Neural cell (in vitro differentiated cells): ENCODE data around the gene ASTL. TPM values are rescaled to one million over a fixed set of nuclear protein-coding genes. Genes with fewer than 3 reads are reported as not detected.

Experiments
- H2AFZ ChIP-seq: fragments of 200-600, 300-800 bp; sonication (generic), shearing (Covaris generic); 2 replicates; pipeline ENCODE4 v1.6.0; 2014; ENCODE audit warnings: low read depth, mild to moderate bottlenecking, antibody characterized with exemption, low read length, moderate library complexity
- H3F3A ChIP-seq: fragments of 200-600 bp; shearing (Covaris generic); 2 replicates; pipeline ENCODE4 v1.6.1; 2016; ENCODE audit warnings: mild to moderate bottlenecking, moderate library complexity, mixed read lengths, antibody characterized with exemption, low read length; ENCODE audit not compliant: insufficient read depth, poor library complexity, severe bottlenecking
- H3K27ac ChIP-seq: fragments of 200-600, 300-800 bp; sonication (generic), shearing (Covaris generic); 2 replicates; pipeline ENCODE4 v1.5.1; 2014; ENCODE audit warnings: mild to moderate bottlenecking, low read length, moderate library complexity
- H3K27me3 ChIP-seq: fragments of 300-800, 200-600 bp; sonication (generic), shearing (Covaris generic); 2 replicates; pipeline ENCODE4 v1.6.0; 2014; ENCODE audit warnings: mild to moderate bottlenecking, low read depth, low read length, moderate library complexity; ENCODE audit not compliant: insufficient read depth
- H3K36me3 ChIP-seq: fragments of 300-800, 200-600 bp; sonication (generic), shearing (Covaris generic); 2 replicates; pipeline ENCODE4 v1.5.1; 2014; ENCODE audit warnings: mild to moderate bottlenecking, antibody characterized with exemption, low read length, moderate library complexity; ENCODE audit not compliant: insufficient read depth
- H3K4me2 ChIP-seq: fragments of 300-800, 200-600 bp; sonication (generic), shearing (Covaris generic); 2 replicates; pipeline ENCODE4 v1.6.0; 2014; ENCODE audit warnings: mild to moderate bottlenecking, low read length
- H3K4me3 ChIP-seq: fragments of 300-800, 200-600 bp; sonication (generic), shearing (Covaris generic); 2 replicates; pipeline ENCODE4 v1.5.1; 2014; ENCODE audit warnings: mild to moderate bottlenecking, low read length, moderate library complexity
- H3K79me2 ChIP-seq: fragments of 200-600 bp; shearing (Covaris generic); replicated peaks from 2 replicates; pipeline ENCODE4 v1.6.0; 2014; ENCODE audit warnings: mild to moderate bottlenecking, low read length, moderate library complexity; ENCODE audit not compliant: insufficient read depth
- H3K9ac ChIP-seq: fragments of 300-800, 200-600 bp; sonication (generic), shearing (Covaris generic); 2 replicates; pipeline ENCODE4 v1.6.1; 2016; ENCODE audit warnings: mild to moderate bottlenecking, low read length, mixed read lengths
- H3K9me2 ChIP-seq: fragments of 200-600 bp; shearing (Covaris generic); 2 replicates; pipeline ENCODE4 v1.6.1; 2016; ENCODE audit warnings: mild to moderate bottlenecking, low read length, mixed read lengths; ENCODE audit not compliant: insufficient read depth
- H3K9me3 ChIP-seq: fragments of 200-600, 300-800 bp; sonication (generic), shearing (Covaris generic); 2 replicates; pipeline ENCODE4 v1.6.1; 2016; ENCODE audit warnings: mild to moderate bottlenecking, mixed run types, low read length, moderate library complexity, mixed read lengths
- H4K20me1 ChIP-seq: fragments of 200-600 bp; shearing (Covaris generic); 2 replicates; pipeline ENCODE4 v1.6.1; 2016; ENCODE audit warnings: mild to moderate bottlenecking, mixed run types; ENCODE audit not compliant: insufficient read depth
- CTCF ChIP-seq: fragments of 450-650 bp; IDR thresholded peaks from 2 replicates; pipeline ENCODE4 v1.5.1; 2014; ENCODE audit warnings: antibody characterized with exemption, mild to moderate bottlenecking, moderate library complexity; ENCODE audit not compliant: poor library complexity, severe bottlenecking
- EP300 ChIP-seq: fragments of 450-650 bp; conservative IDR thresholded peaks from 2 replicates; pipeline ENCODE4 v1.6.1; 2014; ENCODE audit warnings: antibody characterized with exemption, mild to moderate bottlenecking, moderate library complexity; ENCODE audit not compliant: poor library complexity, severe bottlenecking
- EZH2 ChIP-seq: fragments of 200-600, 300-800 bp; shearing (Covaris generic), sonication (generic); IDR thresholded peaks from 2 replicates; pipeline ENCODE4 v1.6.1; 2014; ENCODE audit warnings: antibody characterized with exemption, low read length, borderline replicate concordance, mild to moderate bottlenecking; ENCODE audit not compliant: insufficient read depth, poor library complexity, severe bottlenecking
- MXI1 ChIP-seq: fragments of 450-650 bp; conservative IDR thresholded peaks from 2 replicates; pipeline ENCODE4 v1.6.1; 2014; ENCODE audit warnings: antibody characterized with exemption, mild to moderate bottlenecking; ENCODE audit not compliant: poor library complexity, severe bottlenecking
- POLR2AphosphoS5 ChIP-seq: IDR thresholded peaks from 2 replicates; pipeline ENCODE4 v1.6.1; 2012
- RAD21 ChIP-seq: fragments of 450-650 bp; conservative IDR thresholded peaks from 2 replicates; pipeline ENCODE4 v1.6.1; 2014; ENCODE audit warnings: antibody characterized with exemption, mild to moderate bottlenecking, moderate library complexity
- REST ChIP-seq: IDR thresholded peaks from 2 replicates; pipeline ENCODE4 v1.6.1; 2012; ENCODE audit warnings: borderline replicate concordance
- TAF1 ChIP-seq: IDR thresholded peaks from 2 replicates; pipeline ENCODE4 v1.6.1; 2012; ENCODE audit warnings: low read depth
- polyA plus RNA-seq: library from polyadenylated mRNA; depleted of rRNA; stranded (reverse); fragments of >200 nt; gene quantifications from 2 replicates; pipeline ENCODE4 v1.2.3, GENCODE V29; 2014

Gene ASTL
- polyA plus RNA-seq, 1 donor from 2014 or later, result not detected

- no peak overlapping the region for H3K4me3 ChIP-seq
- no peaks in the 10 kb centered on the region for H3K9me3 ChIP-seq
- no peaks in the 10 kb centered on the region for H3F3A ChIP-seq
- H3K9ac ChIP-seq, result no peak overlapping the region
- no peak overlapping the region for H3K4me2 ChIP-seq
- H3K27ac ChIP-seq, result no peak overlapping the region
- H3K79me2 ChIP-seq, result no peaks in the 10 kb centered on the region
- no peak overlapping the region for H2AFZ ChIP-seq
- H3K36me3 ChIP-seq, result no peaks in the 10 kb centered on the region
- H3K9me2 ChIP-seq, result no peaks in the 10 kb centered on the region
- no peaks in the 10 kb centered on the region for H4K20me1 ChIP-seq
- H3K27me3 ChIP-seq, result no peaks in the 10 kb centered on the region
- TF ChIP-seq MXI1 (no peak), CTCF (no peak)
These were observed 2.1 kb downstream of the ASTL start for GRCh38 chr2:96136129-96136720.

GRCh38 chr2:96135621-96136020, 2.7 kb downstream of the ASTL start:
- Histone ChIP-seq H3K27ac (no peak overlapping the region), H2AFZ (no peak overlapping the region), H4K20me1 (no peaks in the 10 kb centered on the region), H3K36me3 (no peaks in the 10 kb centered on the region), H3K9me2 (no peaks in the 10 kb centered on the region), H3K27me3 (no peaks in the 10 kb centered on the region), H3K9me3 (no peaks in the 10 kb centered on the region), H3F3A (no peaks in the 10 kb centered on the region), H3K4me3 (no peak overlapping the region), H3K79me2 (no peaks in the 10 kb centered on the region), H3K9ac (no peak overlapping the region), H3K4me2 (no peak overlapping the region)
- TF ChIP-seq RAD21, result no peak
- no peak for TF ChIP-seq MXI1
- TF ChIP-seq POLR2AphosphoS5, result no peak
- TF ChIP-seq EZH2, result no peak
- no peak for TF ChIP-seq REST
- TF ChIP-seq CTCF, result no peak
- no peak for TF ChIP-seq EP300
- no peak for TF ChIP-seq TAF1
